OCI-LY3 (cell line): Measurements from ENCODE around the gene IPO11.
A peak's percentile ranks its signal among the peaks of the same experiment; 100 is the strongest.

Experiments
- H2AFZ ChIP-seq: fragments of 200-600, 300-600 bp; shearing (Covaris generic); 2 replicates; pipeline ENCODE4 v1.6.0; 2014; ENCODE audit warnings: antibody characterized with exemption, low read depth, low read length
- H3K27ac ChIP-seq: fragments of 200-600, 300-600 bp; sonication (generic); 2 replicates; pipeline ENCODE4 v1.5.1; 2014; ENCODE audit warnings: mild to moderate bottlenecking, low read length, moderate library complexity, mixed read lengths
- H3K27me3 ChIP-seq: fragments of 200-600, 300-600 bp; sonication (generic); 2 replicates; pipeline ENCODE4 v1.6.1; 2014; ENCODE audit warnings: low read depth, low read length, mixed read lengths
- H3K36me3 ChIP-seq: fragments of 200-600, 300-600 bp; sonication (generic); replicated peaks from 2 replicates; pipeline ENCODE3; 2014; ENCODE audit warnings: low read depth, low read length, mixed read lengths
- H3K4me1 ChIP-seq: fragments of 300-600, 200-600 bp; sonication (generic); 2 replicates; pipeline ENCODE4 v1.6.1; 2014; ENCODE audit warnings: low read length, mixed read lengths
- H3K4me2 ChIP-seq: fragments of 200-600, 300-600 bp; sonication (generic); 2 replicates; pipeline ENCODE4 v1.6.1; 2014; ENCODE audit warnings: low read length, mixed read lengths
- H3K4me3 ChIP-seq: fragments of 300-600, 200-600 bp; sonication (generic); 2 replicates; pipeline ENCODE4 v1.5.1; 2014; ENCODE audit warnings: antibody characterized with exemption, mild to moderate bottlenecking, low read length, moderate library complexity
- H3K79me2 ChIP-seq: fragments of 300-600, 200-600 bp; shearing (Covaris generic); 2 replicates; pipeline ENCODE4 v1.6.1; 2014; ENCODE audit warnings: mild to moderate bottlenecking, low read length, mixed read lengths
- H3K9ac ChIP-seq: fragments of 300-600, 200-600 bp; shearing (Covaris generic); 2 replicates; pipeline ENCODE4 v1.6.0; 2014; ENCODE audit warnings: mild to moderate bottlenecking, low read length, moderate library complexity
- H3K9me3 ChIP-seq: fragments of 200-600, 300-600 bp; shearing (Covaris generic); 2 replicates; pipeline ENCODE4 v1.6.1; 2014; ENCODE audit warnings: low read length, mixed read lengths; ENCODE audit not compliant: insufficient read depth
- H4K20me1 ChIP-seq: fragments of 200-600, 300-600 bp; sonication (generic); 2 replicates; pipeline ENCODE4 v1.6.1; 2016; ENCODE audit warnings: low read length, mixed read lengths; ENCODE audit not compliant: insufficient read depth
- EZH2phosphoT487 ChIP-seq: fragments of 200-600 bp; shearing (Covaris generic); IDR thresholded peaks from 2 replicates; pipeline ENCODE4 v1.6.1; 2018; ENCODE audit warnings: antibody characterized with exemption, mixed run types, low read depth
- TF ChIP-seq, protein P1 (sequence below): fragments of 200-600, 300-600 bp; sonication (generic); IDR thresholded peaks from 2 replicates; pipeline ENCODE4 v1.5.1; 2014; ENCODE audit warnings: antibody characterized with exemption, low read length, low read depth

The IPO11 gene

DNA sequence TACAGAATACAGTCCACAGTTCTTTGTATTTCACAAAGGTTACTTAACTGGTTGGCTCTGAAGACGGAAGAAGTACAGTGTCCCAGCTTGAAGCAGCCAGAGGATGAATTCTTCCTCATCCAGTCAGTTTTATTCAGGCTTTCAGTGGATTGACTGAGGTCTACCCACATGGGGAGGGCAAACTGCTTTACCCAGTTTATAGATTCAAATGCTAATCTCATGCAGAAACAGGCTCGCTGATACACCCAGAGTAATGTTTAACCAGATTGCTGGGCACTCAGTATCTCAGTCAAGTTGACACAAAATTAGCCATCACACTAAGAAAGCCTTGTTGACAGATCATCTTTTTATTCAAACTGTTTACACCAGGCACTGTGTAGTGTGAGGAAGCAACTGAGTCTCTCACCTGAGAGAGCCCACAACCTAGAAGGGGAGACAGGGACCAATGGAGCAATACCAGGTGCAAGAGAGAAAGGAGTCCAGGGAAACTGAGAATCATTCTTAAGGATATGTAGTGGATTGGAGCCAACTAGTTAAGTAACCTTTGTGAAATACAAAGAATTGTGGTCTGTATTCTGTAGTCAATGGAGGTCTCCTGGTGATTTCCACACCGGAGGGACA is 181.9 kb downstream of the IPO11 start:
- H3K27me3 ChIP-seq = no peaks in the 10 kb centered on the region
- H3K27ac ChIP-seq = no peak overlapping the region
- no peaks in the 10 kb centered on the region for H3K79me2 ChIP-seq
- no peak overlapping the region for H2AFZ ChIP-seq
- H3K36me3 ChIP-seq = peaks cover 36% of the 10 kb centered on the region
- peaks cover 31% of the 10 kb centered on the region for H3K4me1 ChIP-seq
- no peak overlapping the region for H3K9ac ChIP-seq
- H3K4me2 ChIP-seq = peak overlapping the region; percentile 34
- no peak overlapping the region for H3K4me3 ChIP-seq
- H3K9me3 ChIP-seq = peaks cover 6% of the 10 kb centered on the region; the same call in 1 of the 2 replicates
- TF ChIP-seq, protein P1, sequence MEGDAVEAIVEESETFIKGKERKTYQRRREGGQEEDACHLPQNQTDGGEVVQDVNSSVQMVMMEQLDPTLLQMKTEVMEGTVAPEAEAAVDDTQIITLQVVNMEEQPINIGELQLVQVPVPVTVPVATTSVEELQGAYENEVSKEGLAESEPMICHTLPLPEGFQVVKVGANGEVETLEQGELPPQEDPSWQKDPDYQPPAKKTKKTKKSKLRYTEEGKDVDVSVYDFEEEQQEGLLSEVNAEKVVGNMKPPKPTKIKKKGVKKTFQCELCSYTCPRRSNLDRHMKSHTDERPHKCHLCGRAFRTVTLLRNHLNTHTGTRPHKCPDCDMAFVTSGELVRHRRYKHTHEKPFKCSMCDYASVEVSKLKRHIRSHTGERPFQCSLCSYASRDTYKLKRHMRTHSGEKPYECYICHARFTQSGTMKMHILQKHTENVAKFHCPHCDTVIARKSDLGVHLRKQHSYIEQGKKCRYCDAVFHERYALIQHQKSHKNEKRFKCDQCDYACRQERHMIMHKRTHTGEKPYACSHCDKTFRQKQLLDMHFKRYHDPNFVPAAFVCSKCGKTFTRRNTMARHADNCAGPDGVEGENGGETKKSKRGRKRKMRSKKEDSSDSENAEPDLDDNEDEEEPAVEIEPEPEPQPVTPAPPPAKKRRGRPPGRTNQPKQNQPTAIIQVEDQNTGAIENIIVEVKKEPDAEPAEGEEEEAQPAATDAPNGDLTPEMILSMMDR = no peak
- TF ChIP-seq EZH2phosphoT487 = no peak
- no peaks in the 10 kb centered on the region for H4K20me1 ChIP-seq

DNA sequence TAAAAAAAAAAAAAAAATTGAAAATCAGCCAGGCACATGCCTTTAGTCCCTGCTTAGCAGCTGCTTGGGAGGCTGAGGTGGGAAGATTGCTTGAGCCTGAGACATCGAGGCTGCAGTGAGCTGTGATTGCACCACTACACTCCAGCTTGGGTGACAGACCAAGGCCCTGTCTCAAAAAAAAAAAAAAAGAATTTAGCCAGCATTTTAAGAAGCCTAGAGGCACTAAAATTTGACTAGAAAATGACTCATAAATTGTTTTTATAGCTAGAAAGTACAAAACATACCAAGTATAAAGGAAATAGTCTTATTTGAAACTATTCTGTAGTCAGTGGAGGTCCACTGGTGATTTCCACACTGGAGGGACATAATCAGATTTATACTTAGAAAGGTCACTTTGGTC is 183.5 kb downstream of the IPO11 start:
- peaks cover 32% of the 10 kb centered on the region for H3K36me3 ChIP-seq
- H4K20me1 ChIP-seq = no peaks in the 10 kb centered on the region
- no peak overlapping the region for H3K27ac ChIP-seq
- H3K4me2 ChIP-seq = no peak overlapping the region
- H2AFZ ChIP-seq = no peak overlapping the region
- no peaks in the 10 kb centered on the region for H3K27me3 ChIP-seq
- no peaks in the 10 kb centered on the region for H3K79me2 ChIP-seq
- no peak overlapping the region for H3K9ac ChIP-seq
- H3K4me1 ChIP-seq = peaks cover 31% of the 10 kb centered on the region
- no peak for TF ChIP-seq EZH2phosphoT487
- TF ChIP-seq, protein P1 = no peak
- H3K4me3 ChIP-seq = no peak overlapping the region
- H3K9me3 ChIP-seq = peaks cover 6% of the 10 kb centered on the region; the same call in 1 of the 2 replicates

DNA sequence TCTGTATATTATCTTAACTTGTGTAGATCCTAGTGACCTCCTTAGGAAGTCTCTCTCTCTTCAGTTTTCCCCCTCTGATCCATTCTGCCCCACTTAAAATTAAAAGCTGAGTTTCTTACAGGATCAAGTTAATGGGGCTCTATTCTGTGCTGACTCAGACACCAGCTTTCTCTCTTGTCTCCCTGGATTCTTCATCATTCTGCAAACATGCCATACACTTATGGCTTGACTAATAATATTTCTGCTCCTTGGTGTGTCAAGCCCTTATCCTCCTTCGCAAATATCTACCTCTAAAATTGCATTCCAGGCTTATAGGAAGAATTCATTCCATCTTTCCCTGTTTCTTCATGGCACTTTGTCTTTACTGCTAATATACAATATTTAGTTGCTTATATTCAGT is 184.1 kb downstream of the IPO11 start:
- peaks cover 6% of the 10 kb centered on the region; the same call in 1 of the 2 replicates for H3K9me3 ChIP-seq

DNA sequence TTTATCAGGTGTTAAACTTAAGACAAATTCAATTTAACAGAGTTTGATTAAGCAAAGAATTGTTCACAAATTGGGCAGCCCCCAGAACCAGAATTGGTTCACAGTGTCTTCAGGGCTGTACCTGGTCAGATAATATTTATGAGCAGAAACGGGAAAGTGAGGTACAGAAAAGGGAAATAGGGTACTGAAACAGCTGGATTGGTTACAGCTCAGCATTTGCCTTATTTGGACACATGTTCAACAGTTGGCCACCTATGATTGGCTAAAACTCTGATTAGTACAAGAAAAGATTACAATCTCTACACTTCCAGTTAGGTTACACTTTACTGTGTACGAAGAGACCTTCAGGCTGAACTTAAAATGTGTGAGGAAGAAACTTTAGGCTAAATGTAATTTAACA is 184.8 kb downstream of the IPO11 start:
- Histone ChIP-seq H3K27me3 (no peaks in the 10 kb centered on the region), H4K20me1 (no peaks in the 10 kb centered on the region), H3K36me3 (peaks cover 21% of the 10 kb centered on the region), H2AFZ (no peak overlapping the region), H3K4me3 (no peak overlapping the region), H3K9ac (no peak overlapping the region), H3K27ac (no peak overlapping the region), H3K4me2 (no peak overlapping the region), H3K9me3 (peaks cover 1% of the 10 kb centered on the region; the same call in 1 of the 2 replicates), H3K4me1 (peaks cover 29% of the 10 kb centered on the region), H3K79me2 (no peaks in the 10 kb centered on the region)
- TF ChIP-seq EZH2phosphoT487 = no peak
- TF ChIP-seq, protein P1 = no peak

More for the DNA sequence above, 184.1 kb downstream of the IPO11 start:
- Histone ChIP-seq H3K36me3 (peaks cover 27% of the 10 kb centered on the region), H3K27me3 (no peaks in the 10 kb centered on the region), H3K9ac (no peak overlapping the region), H3K79me2 (no peaks in the 10 kb centered on the region), H3K4me2 (no peak overlapping the region), H2AFZ (no peak overlapping the region), H3K4me1 (peaks cover 31% of the 10 kb centered on the region), H3K4me3 (no peak overlapping the region), H3K27ac (no peak overlapping the region), H4K20me1 (no peaks in the 10 kb centered on the region)
- TF ChIP-seq, protein P1 = no peak
- no peak for TF ChIP-seq EZH2phosphoT487
